HG03108 (cell line): ENCODE data around the gene ARHGEF16.

Source experiments
- ATAC-seq: cut with Tn5 transposase; IDR thresholded peaks from one replicate; pipeline ENCODE4 v1.9.1; 2021; ENCODE audit warnings: moderate library complexity; ENCODE audit not compliant: unreplicated experiment

The ARHGEF16 gene

GRCh38 chr1:3515272-3515671, 60.8 kb downstream of the ARHGEF16 start:
- ATAC-seq = no peak

GRCh38 chr1:3515774-3516480, 61.5 kb downstream of the ARHGEF16 start:
- no peak for ATAC-seq

GRCh38 chr1:3516481-3516869, 62.0 kb downstream of the ARHGEF16 start:
- no peak for ATAC-seq

- no peak for ATAC-seq
Observed at GRCh38 chr1:3516911-3517675, 62.6 kb downstream of the ARHGEF16 start.

- ATAC-seq = no peak
Observed at GRCh38 chr1:3518256-3518655, 63.8 kb downstream of the ARHGEF16 start.

- no peak for ATAC-seq
Observed at GRCh38 chr1:3518756-3519155, 64.3 kb downstream of the ARHGEF16 start.

GRCh38 chr1:3519301-3519885, 64.9 kb downstream of the ARHGEF16 start:
- ATAC-seq = no peak

- no peak for ATAC-seq
Observed at GRCh38 chr1:3520419-3521378, 66.2 kb downstream of the ARHGEF16 start.

GRCh38 chr1:3521426-3521825, 67.0 kb downstream of the ARHGEF16 start:
- ATAC-seq = no peak

- ATAC-seq = no peak
Observed at GRCh38 chr1:3522112-3522511, 67.6 kb downstream of the ARHGEF16 start.

GRCh38 chr1:3522564-3523265, 68.2 kb downstream of the ARHGEF16 start:
- ATAC-seq = no peak

GRCh38 chr1:3523980-3524379, 69.5 kb downstream of the ARHGEF16 start:
- ATAC-seq = no peak

GRCh38 chr1:3524556-3525203, 70.2 kb downstream of the ARHGEF16 start:
- no peak for ATAC-seq

- ATAC-seq = no peak
Observed at GRCh38 chr1:3525551-3526482, 71.4 kb downstream of the ARHGEF16 start.

- no peak for ATAC-seq
Observed at GRCh38 chr1:3527774-3528173, 73.3 kb downstream of the ARHGEF16 start.

GRCh38 chr1:3529099-3529729, 74.7 kb downstream of the ARHGEF16 start:
- ATAC-seq = no peak

GRCh38 chr1:3530086-3530925, 75.8 kb downstream of the ARHGEF16 start:
- ATAC-seq = no peak
